ENCODE results near the gene LPIN2.

- TF ChIP-seq, protein P1, sequence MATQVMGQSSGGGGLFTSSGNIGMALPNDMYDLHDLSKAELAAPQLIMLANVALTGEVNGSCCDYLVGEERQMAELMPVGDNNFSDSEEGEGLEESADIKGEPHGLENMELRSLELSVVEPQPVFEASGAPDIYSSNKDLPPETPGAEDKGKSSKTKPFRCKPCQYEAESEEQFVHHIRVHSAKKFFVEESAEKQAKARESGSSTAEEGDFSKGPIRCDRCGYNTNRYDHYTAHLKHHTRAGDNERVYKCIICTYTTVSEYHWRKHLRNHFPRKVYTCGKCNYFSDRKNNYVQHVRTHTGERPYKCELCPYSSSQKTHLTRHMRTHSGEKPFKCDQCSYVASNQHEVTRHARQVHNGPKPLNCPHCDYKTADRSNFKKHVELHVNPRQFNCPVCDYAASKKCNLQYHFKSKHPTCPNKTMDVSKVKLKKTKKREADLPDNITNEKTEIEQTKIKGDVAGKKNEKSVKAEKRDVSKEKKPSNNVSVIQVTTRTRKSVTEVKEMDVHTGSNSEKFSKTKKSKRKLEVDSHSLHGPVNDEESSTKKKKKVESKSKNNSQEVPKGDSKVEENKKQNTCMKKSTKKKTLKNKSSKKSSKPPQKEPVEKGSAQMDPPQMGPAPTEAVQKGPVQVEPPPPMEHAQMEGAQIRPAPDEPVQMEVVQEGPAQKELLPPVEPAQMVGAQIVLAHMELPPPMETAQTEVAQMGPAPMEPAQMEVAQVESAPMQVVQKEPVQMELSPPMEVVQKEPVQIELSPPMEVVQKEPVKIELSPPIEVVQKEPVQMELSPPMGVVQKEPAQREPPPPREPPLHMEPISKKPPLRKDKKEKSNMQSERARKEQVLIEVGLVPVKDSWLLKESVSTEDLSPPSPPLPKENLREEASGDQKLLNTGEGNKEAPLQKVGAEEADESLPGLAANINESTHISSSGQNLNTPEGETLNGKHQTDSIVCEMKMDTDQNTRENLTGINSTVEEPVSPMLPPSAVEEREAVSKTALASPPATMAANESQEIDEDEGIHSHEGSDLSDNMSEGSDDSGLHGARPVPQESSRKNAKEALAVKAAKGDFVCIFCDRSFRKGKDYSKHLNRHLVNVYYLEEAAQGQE (IDR thresholded peaks at IDR 0.05; ENCODE audit: insufficient replicate concordance, low read depth) = no peak
- TF ChIP-seq POLR2AphosphoS5 (IDR thresholded peaks at IDR 0.05; ENCODE audit: low read depth) (no peak), CTCF (IDR thresholded peaks at IDR 0.05; ENCODE audit: insufficient read depth, low read length) (no peak), SPI1 (IDR thresholded peaks at IDR 0.05; ENCODE audit: borderline replicate concordance, low read depth) (no peak)
Observed at GRCh38 chr18:3036108-3036507, 23.2 kb upstream of the LPIN2 start.

All from HL-60 (cell line).